Omental fat pad (tissue), 4 donors: ENCODE measurements around the gene NCAM1. TPM values are rescaled to one million over a fixed set of nuclear protein-coding genes. Genes with fewer than 3 reads are reported as not detected.
"Not testable (repeated sequence)": the region's sequence is repeated elsewhere in the genome, so short reads cannot be mapped to it uniquely, and the experiment has no call there.

ENCODE experiments used
- ATAC-seq: fragments of 150-250 bp; one replicate; pipeline ENCODE4 v1.9.1; 2016; ENCODE audit warnings: mild to moderate bottlenecking, moderate library complexity; ENCODE audit not compliant: low FRiP score
- DNase-seq: peaks from one replicate; pipeline ENCODE4 v3.0.0-alpha.2; 2019; ENCODE audit warnings: low spot score
- CTCF ChIP-seq, 3 donors: fragments of 450-650 bp; IDR thresholded peaks; one replicate each; pipeline ENCODE4 v1.5.1; 2016 to 2017; ENCODE audit warnings: antibody characterized with exemption in 3 of 3, mild to moderate bottlenecking in 3 of 3, moderate library complexity in 2 of 3
- total RNA-seq, 4 donors: library from RNA; depleted of rRNA; stranded (reverse); fragments of >200 nt; gene quantifications; one replicate each; pipeline ENCODE4 v1.1.0, GENCODE V29; 2016

The NCAM1 gene
- 10 to 100 TPM in 2 of 4 donors, 1 to 10 TPM in 2; 3.8 to 10.9 (median 7.9) TPM for total RNA-seq

- no peak for TF ChIP-seq CTCF (IDR thresholded peaks at IDR 0.05)
- peak; percentile 27 for ATAC-seq
- DNase-seq: no peak
These were observed at the start of gene NCAM1 for GRCh38 chr11:112961146-112961668. Gene NCAM1, plus strand, starts transcription at chr11:112961420.

- ATAC-seq: no peak
- DNase-seq: no peak
- no peak for TF ChIP-seq CTCF (IDR thresholded peaks at IDR 0.05)
These were observed 38.6 kb upstream of the NCAM1 start for GRCh38 chr11:112922606-112923005.

- ATAC-seq, DNase-seq: not testable (repeated sequence)
These were observed 36.4 kb upstream of the NCAM1 start for GRCh38 chr11:112924836-112925235.

- ATAC-seq (no peak), DNase-seq (no peak)
- no peak for TF ChIP-seq CTCF (IDR thresholded peaks at IDR 0.05)
These were observed 35.5 kb upstream of the NCAM1 start for GRCh38 chr11:112925516-112926310.

- TF ChIP-seq CTCF (IDR thresholded peaks at IDR 0.05): no peak
- no peak for ATAC-seq
These were observed 33.1 kb upstream of the NCAM1 start for GRCh38 chr11:112928136-112928535.

GRCh38 chr11:112929432-112929831 lies 31.8 kb upstream of the NCAM1 start:
- no peak for ATAC-seq
- no peak for DNase-seq
- no peak for TF ChIP-seq CTCF (IDR thresholded peaks at IDR 0.05)

More at GRCh38 chr11:112928136-112928535, 33.1 kb upstream of the NCAM1 start:
- no peak for DNase-seq

GRCh38 chr11:112931703-112932102 lies 29.5 kb upstream of the NCAM1 start:
- ATAC-seq (no peak), DNase-seq (no peak)
- TF ChIP-seq CTCF (IDR thresholded peaks at IDR 0.05): no peak
